K562 (cell line): ENCODE results near the gene RGN. TPM values are rescaled to one million over a fixed set of nuclear protein-coding genes. Genes with fewer than 3 reads are reported as not detected.

Experiments
- ASH1L ChIP-seq: fragments of 450-650 bp; IDR thresholded peaks from 2 replicates; pipeline ENCODE4 v1.6.1; 2018; ENCODE audit warnings: borderline replicate concordance, mild to moderate bottlenecking, low read depth; ENCODE audit not compliant: partially characterized antibody
- CEBPZ ChIP-seq: fragments of 150-350 bp; IDR thresholded peaks from 2 replicates; pipeline ENCODE4 v1.6.1; 2014; ENCODE audit warnings: low read depth, mild to moderate bottlenecking, low read length, borderline replicate concordance
- CREM ChIP-seq: IDR thresholded peaks from 2 replicates; pipeline ENCODE4 v1.6.1; 2014; ENCODE audit warnings: antibody characterized with exemption, low read depth
- GABPB1 ChIP-seq: sonication (generic); formaldehyde crosslinking; IDR thresholded peaks from 2 replicates; pipeline ENCODE4 v1.8.0; 2022; ENCODE audit warnings: mild to moderate bottlenecking, missing genetic modification reagents
- GTF2E2 ChIP-seq: fragments of 200-800 bp; sonication (Bioruptor generic); IDR thresholded peaks from 2 replicates; pipeline ENCODE4 v1.6.1; 2016; ENCODE audit warnings: missing genetic modification characterization, missing compliant biosample characterization
- MAZ ChIP-seq, 2 experiments: fragments of 450-650 bp in 1 of 2; sonication (generic) in 1 of 2; formaldehyde crosslinking; IDR thresholded peaks in 1 of 2; conservative IDR thresholded peaks in 1 of 2; 2 replicates each; pipeline versions ENCODE4 v1.4.0 to v1.5.0; 2020; ENCODE audit warnings: mild to moderate bottlenecking in 1 of 2, missing genetic modification reagents in 1 of 2
- SIRT6 ChIP-seq: IDR thresholded peaks from one replicate; pipeline ENCODE4 v1.6.1; 2012; ENCODE audit warnings: low read depth, mild to moderate bottlenecking, control low read depth, inconsistent platforms, low read length, moderate library complexity
- VEZF1 ChIP-seq: fragments of 200-800 bp; sonication (Bioruptor generic); IDR thresholded peaks from 2 replicates; pipeline ENCODE4 v1.6.1; 2017; ENCODE audit warnings: missing genetic modification characterization, missing compliant biosample characterization
- ZBTB43 ChIP-seq: sonication (generic); formaldehyde crosslinking; IDR thresholded peaks from 2 replicates; pipeline ENCODE4 v1.8.0; 2023; ENCODE audit warnings: mild to moderate bottlenecking, missing genetic modification reagents
- ZNF609 ChIP-seq: sonication (generic); formaldehyde crosslinking; IDR thresholded peaks from 2 replicates; pipeline ENCODE4 v1.8.1; 2023; ENCODE audit warnings: missing genetic modification reagents, mild to moderate bottlenecking, borderline replicate concordance
- polyA plus RNA-seq, 8 experiments: library from polyadenylated mRNA; depleted of rRNA in 4 of 8; stranded (reverse) in 5 of 8; unstranded in 3 of 8; fragments of >200 nt; fragmentation: Nextera tagmentation in 2 of 8; fragmentation: Illumina TruSeq in 1 of 8; extraction: Ambion mirVana in 2 of 8; extraction: Trizol in 1 of 8; gene quantifications; 2 replicates each; pipeline versions ENCODE4 v1.2.1 to v1.2.3, GENCODE V29; 2011 to 2014; ENCODE audit warnings: inconsistent platforms in 1 of 8, missing spikeins in 1 of 8
- total RNA-seq, 7 experiments: library from RNA; depleted of rRNA in 6 of 7; stranded (reverse); fragments of >200 nt in 6 of 7; fragmentation: Illumina TruSeq in 2 of 7; extraction: Trizol in 2 of 7; gene quantifications; 2 replicates each; pipeline versions ENCODE4 v1.2.1 to v1.2.3, GENCODE V29; 2011 to 2021; ENCODE audit warnings: low replicate concordance in 1 of 7
- TF ChIP-seq, protein P1 (sequence below): fragments of 450-650 bp; IDR thresholded peaks from 2 replicates; pipeline ENCODE4 v1.6.1; 2016; ENCODE audit warnings: borderline replicate concordance

Gene RGN
- total and polyA plus RNA-seq, 9 of the 15 experiments (the other 6 are each of a cell fraction or from before 2014, with no cell fraction given), result not detected

DNA sequence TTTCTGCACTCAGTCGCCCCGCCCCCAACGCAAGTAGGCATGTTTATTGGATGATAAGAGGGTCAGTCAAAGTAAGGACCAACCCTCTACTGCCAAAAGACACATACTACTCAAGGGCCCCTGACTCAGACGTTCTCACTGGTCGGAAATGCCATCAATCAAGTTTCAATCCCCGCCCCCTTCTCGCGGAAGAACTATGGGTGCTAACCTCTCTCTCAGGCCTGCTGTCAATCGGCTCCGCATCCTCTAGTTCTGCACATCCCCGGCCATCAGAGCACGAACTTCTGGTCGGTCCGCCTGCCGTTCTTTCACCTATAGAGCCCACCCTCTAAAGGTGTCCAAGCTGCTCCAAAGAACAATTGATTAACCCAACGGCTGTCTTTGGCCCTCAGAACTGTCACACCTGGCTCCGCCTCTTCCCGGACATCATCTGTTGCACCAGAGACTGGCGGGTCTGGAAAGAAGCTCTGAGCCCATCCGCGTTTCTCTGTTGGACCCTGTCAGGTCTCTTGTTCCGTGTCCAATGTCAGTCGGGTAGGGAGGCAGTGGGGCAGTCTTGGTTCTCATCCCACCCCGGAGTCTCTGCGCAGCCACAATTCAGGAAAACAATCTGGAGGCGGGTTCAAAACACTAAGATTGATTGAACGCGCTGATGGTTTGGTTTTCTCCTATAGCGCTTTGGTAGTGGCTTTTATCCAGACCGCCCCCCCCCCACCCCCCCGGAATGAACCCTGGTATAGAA, 51.1 kb downstream of the RGN start (continued):
- TF ChIP-seq CEBPZ (peak; percentile 96), VEZF1 (peak; percentile 50), MAZ (CRISPR knock-in tag; conservative IDR thresholded peaks at IDR 0.05 in 1 of 2, IDR thresholded peaks at IDR 0.05 in 1 of 2) (no peak), GTF2E2 (tag) (peak; percentile 66; the same call in 1 of the 2 replicates), ASH1L (peak; percentile 96), CREM (peak; percentile 67), GABPB1 (CRISPR knock-in tag) (0 out of 2 replicates have a peak, but pooled peaks have one; percentile 66), ZBTB43 (no peak), SIRT6 (no peak), ZNF609 (CRISPR knock-in tag) (no peak)
- TF ChIP-seq, protein P1, sequence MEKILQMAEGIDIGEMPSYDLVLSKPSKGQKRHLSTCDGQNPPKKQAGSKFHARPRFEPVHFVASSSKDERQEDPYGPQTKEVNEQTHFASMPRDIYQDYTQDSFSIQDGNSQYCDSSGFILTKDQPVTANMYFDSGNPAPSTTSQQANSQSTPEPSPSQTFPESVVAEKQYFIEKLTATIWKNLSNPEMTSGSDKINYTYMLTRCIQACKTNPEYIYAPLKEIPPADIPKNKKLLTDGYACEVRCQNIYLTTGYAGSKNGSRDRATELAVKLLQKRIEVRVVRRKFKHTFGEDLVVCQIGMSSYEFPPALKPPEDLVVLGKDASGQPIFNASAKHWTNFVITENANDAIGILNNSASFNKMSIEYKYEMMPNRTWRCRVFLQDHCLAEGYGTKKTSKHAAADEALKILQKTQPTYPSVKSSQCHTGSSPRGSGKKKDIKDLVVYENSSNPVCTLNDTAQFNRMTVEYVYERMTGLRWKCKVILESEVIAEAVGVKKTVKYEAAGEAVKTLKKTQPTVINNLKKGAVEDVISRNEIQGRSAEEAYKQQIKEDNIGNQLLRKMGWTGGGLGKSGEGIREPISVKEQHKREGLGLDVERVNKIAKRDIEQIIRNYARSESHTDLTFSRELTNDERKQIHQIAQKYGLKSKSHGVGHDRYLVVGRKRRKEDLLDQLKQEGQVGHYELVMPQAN, result no peak; the same call in 1 of the 2 replicates
